NCI-H82 treated with DMSO at 0.1 percent for 48 hours (cell line): ENCODE results near the gene ABI1.
A peak's percentile ranks its signal among the peaks of the same experiment; 100 is the strongest.

Experiments
- DNase-seq: peaks from one replicate; lab custom pipeline; 2025; ENCODE audit not compliant: unreplicated experiment; lab: John Stamatoyannopoulos, UW

ABI1 gene

GRCh38 chr10:26776258-26776657 is 84.5 kb downstream of the ABI1 start:
- DNase-seq = no peak

- DNase-seq = no peak
These were observed 87.1 kb downstream of the ABI1 start for GRCh38 chr10:26773633-26774032.

GRCh38 chr10:26770069-26770468 is 90.7 kb downstream of the ABI1 start:
- no peak for DNase-seq

- DNase-seq = no peak
These were observed 95.2 kb downstream of the ABI1 start for GRCh38 chr10:26765549-26765948.

- peak; percentile 1 for DNase-seq
These were observed 101.8 kb downstream of the ABI1 start for GRCh38 chr10:26759008-26759407.

GRCh38 chr10:26755443-26755903 is 105.3 kb downstream of the ABI1 start:
- DNase-seq = no peak

- no peak for DNase-seq
These were observed 114.7 kb downstream of the ABI1 start for GRCh38 chr10:26746061-26746460.

- no peak for DNase-seq
These were observed 116.9 kb downstream of the ABI1 start for GRCh38 chr10:26743841-26744240.

- no peak for DNase-seq
These were observed 117.7 kb downstream of the ABI1 start for GRCh38 chr10:26743091-26743490.

GRCh38 chr10:26741368-26741767 is 119.4 kb downstream of the ABI1 start:
- DNase-seq = no peak

- no peak for DNase-seq
These were observed 121.6 kb downstream of the ABI1 start for GRCh38 chr10:26739071-26739631.

- DNase-seq = no peak
These were observed 122.4 kb downstream of the ABI1 start for GRCh38 chr10:26738301-26738911.

- no peak for DNase-seq
These were observed 123.0 kb downstream of the ABI1 start for GRCh38 chr10:26737730-26738129.

- DNase-seq = no peak
These were observed 125.3 kb downstream of the ABI1 start for GRCh38 chr10:26735435-26735834.

GRCh38 chr10:26733750-26734568 is 126.8 kb downstream of the ABI1 start:
- no peak for DNase-seq

- DNase-seq = no peak
These were observed 130.2 kb downstream of the ABI1 start for GRCh38 chr10:26730552-26730951.

GRCh38 chr10:26729395-26729794 is 131.4 kb downstream of the ABI1 start:
- no peak for DNase-seq

GRCh38 chr10:26728957-26729356 is 131.8 kb downstream of the ABI1 start:
- no peak for DNase-seq

GRCh38 chr10:26727005-26727404 is 133.8 kb downstream of the ABI1 start:
- DNase-seq = no peak

- no peak for DNase-seq
These were observed 134.7 kb downstream of the ABI1 start for GRCh38 chr10:26725837-26726727.

GRCh38 chr10:26723016-26723415 is 137.7 kb downstream of the ABI1 start:
- no peak for DNase-seq
